Prostate gland (tissue), 2 donors: ENCODE measurements around the gene VWA3A. TPM values are rescaled to one million over a fixed set of nuclear protein-coding genes. Genes with fewer than 3 reads are reported as not detected.
"Not testable (repeated sequence)": the region's sequence is repeated elsewhere in the genome, so short reads cannot be mapped to it uniquely, and the experiment has no call there.

Experiments
- DNase-seq: peaks from one replicate; pipeline ENCODE4 v3.0.0-alpha.2; 2019; ENCODE audit warnings: low spot score
- H3K27ac ChIP-seq, 2 donors: fragments of 200-600 bp; sonication (generic); 2 replicates each; pipeline ENCODE4 v1.5.1; 2017 to 2019
- H3K27me3 ChIP-seq: fragments of 200-600 bp; sonication (generic); replicated peaks from 2 replicates; pipeline ENCODE4 v1.5.1; 2019; ENCODE audit not compliant: insufficient read depth
- H3K36me3 ChIP-seq, 2 donors: fragments of 200-600 bp; sonication (generic); 1 replicate in 1 of 2; 2 replicates in 1 of 2; pipeline versions ENCODE4 v1.5.1 to v1.8.1; 2017 to 2019
- H3K4me1 ChIP-seq: fragments of 200-600 bp; sonication (generic); replicated peaks from 2 replicates; pipeline ENCODE4 v1.5.1; 2019
- H3K4me3 ChIP-seq, 2 donors: fragments of 200-600 bp; sonication (generic); 2 replicates each; pipeline ENCODE4 v1.5.1; 2017 to 2019
- H3K9me3 ChIP-seq: fragments of 200-600 bp; sonication (generic); 2 replicates; pipeline ENCODE4 v1.5.1; 2017
- CTCF ChIP-seq, 4 experiments: fragments of 200-600 bp in 2 of 4; fragments of 450-650 bp in 2 of 4; sonication (generic) in 2 of 4; IDR thresholded peaks; 1 replicate in 3 of 4; 2 replicates in 1 of 4; pipeline ENCODE4 v1.5.1; 2016 to 2019; ENCODE audit warnings: antibody characterized with exemption in 4 of 4, mild to moderate bottlenecking in 2 of 4, moderate library complexity in 2 of 4
- POLR2A ChIP-seq: fragments of 450-650 bp; IDR thresholded peaks from one replicate; pipeline ENCODE4 v1.6.1; 2016; ENCODE audit warnings: antibody characterized with exemption, mild to moderate bottlenecking
- POLR2AphosphoS5 ChIP-seq: sonication (generic); formaldehyde crosslinking; IDR thresholded peaks from one replicate; pipeline ENCODE4 v1.6.1; 2017; ENCODE audit warnings: antibody characterized with exemption
- WGBS: methylation state at CpG from one replicate; pipeline ENCODE4 v1.1.5; 2018; 5-methylcytosine and 5-hydroxymethylcytosine counted together
- intact Hi-C: fragments of 100-400 bp; cut with DNase I; formaldehyde crosslinking; loops from one replicate; pipeline ENCODE4 v1.14.2; 2022
- total RNA-seq, 2 donors: library from RNA; depleted of rRNA; stranded (reverse); fragments of >200 nt; gene quantifications; one replicate each; pipeline ENCODE4 v1.1.0, GENCODE V29; 2016

Gene VWA3A
- total RNA-seq, 2 donors from 2014 or later = 0.41 to 2.5 TPM

DNA sequence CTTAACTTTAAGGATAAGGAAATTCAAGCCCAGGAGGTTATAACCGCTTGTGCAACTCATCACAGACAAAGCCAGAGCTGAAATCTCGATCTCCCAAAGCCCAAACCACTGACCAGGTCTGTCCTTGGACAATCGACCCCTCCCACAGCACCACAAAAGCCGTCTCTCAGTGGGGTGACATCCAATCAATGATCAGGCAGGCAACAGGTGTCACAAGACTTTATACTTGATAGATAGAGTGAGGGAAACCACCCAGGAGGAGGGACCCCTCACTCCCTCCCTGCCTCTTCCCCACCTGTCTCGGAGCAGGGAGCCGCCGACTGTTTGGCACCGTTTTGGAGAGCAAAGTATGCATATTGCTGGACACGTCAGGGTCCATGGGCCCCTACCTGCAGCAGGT is 55.5 kb downstream of the VWA3A start:
- H3K4me3 ChIP-seq = no peak overlapping the region
- intact Hi-C loops = no loop called here
- H3K36me3 ChIP-seq = no peaks in the 10 kb centered on the region
- 60% methylated on average over 9 of the region's 9 CpGs for WGBS
- no peak for DNase-seq
- H3K9me3 ChIP-seq = no peaks in the 10 kb centered on the region
- H3K27ac ChIP-seq = no peak overlapping the region
- H3K4me1 ChIP-seq = no peaks in the 10 kb centered on the region
- no peaks in the 10 kb centered on the region for H3K27me3 ChIP-seq
- TF ChIP-seq POLR2AphosphoS5 (no peak), CTCF (IDR thresholded peaks at IDR 0.05) (no peak), POLR2A (no peak)

DNA sequence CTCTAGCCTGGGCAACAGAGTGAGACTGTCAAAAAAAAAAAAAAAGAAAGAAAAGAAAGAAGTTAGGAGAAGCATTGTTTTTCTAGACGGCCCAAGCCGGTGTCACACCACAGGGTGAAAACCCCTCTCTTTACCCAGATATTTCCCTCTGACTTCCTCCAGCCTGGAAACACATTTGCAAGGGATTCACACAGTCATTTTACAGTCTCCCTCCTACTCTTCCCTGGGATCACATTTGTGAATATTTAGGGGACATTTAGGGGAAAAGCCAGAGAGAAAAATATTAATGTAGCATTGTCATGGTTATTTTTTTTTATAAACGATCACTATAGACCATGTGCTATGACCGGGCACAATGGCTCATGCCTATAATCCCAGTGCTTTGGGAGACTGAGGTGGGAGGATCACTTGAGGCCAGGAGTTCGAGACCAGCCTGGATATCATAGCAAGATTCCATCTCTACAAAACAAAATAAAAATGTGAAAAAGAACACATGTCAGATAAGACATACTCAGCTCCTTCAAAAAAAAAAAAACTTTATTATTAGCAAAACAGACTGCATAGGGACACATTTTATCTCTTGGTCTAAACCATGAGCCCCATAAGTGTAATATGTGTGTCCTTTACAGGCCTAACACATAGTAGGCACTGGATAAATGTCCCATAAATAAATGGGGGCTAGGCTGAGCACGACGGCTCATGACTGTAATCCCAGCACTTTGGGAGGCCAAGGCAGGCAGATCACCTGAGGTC is 59.1 kb downstream of the VWA3A start:
- Histone ChIP-seq H3K9me3 (no peaks in the 10 kb centered on the region), H3K27ac (no peak overlapping the region), H3K4me3 (no peak overlapping the region), H3K27me3 (no peaks in the 10 kb centered on the region), H3K36me3 (no peaks in the 10 kb centered on the region), H3K4me1 (no peaks in the 10 kb centered on the region)
- WGBS = 75% methylated on average over 7 of the region's 7 CpGs
- TF ChIP-seq CTCF (IDR thresholded peaks at IDR 0.05) (no peak), POLR2A (no peak), POLR2AphosphoS5 (no peak)
- intact Hi-C loops = no loop called here
- no peak for DNase-seq

GRCh38 chr16:22152316-22152715 is 60.0 kb downstream of the VWA3A start:
- Histone ChIP-seq H3K27me3 (no peaks in the 10 kb centered on the region), H3K4me1 (no peaks in the 10 kb centered on the region), H3K36me3 (no peaks in the 10 kb centered on the region), H3K4me3 (no peak overlapping the region), H3K9me3 (no peaks in the 10 kb centered on the region), H3K27ac (no peak overlapping the region)
- no peak for TF ChIP-seq POLR2A
- TF ChIP-seq POLR2AphosphoS5 = no peak
- TF ChIP-seq CTCF (IDR thresholded peaks at IDR 0.05) = no peak
- DNase-seq = no peak
- WGBS = 90% methylated on average over 11 of the region's 11 CpGs
- intact Hi-C loops = no loop called here

DNA sequence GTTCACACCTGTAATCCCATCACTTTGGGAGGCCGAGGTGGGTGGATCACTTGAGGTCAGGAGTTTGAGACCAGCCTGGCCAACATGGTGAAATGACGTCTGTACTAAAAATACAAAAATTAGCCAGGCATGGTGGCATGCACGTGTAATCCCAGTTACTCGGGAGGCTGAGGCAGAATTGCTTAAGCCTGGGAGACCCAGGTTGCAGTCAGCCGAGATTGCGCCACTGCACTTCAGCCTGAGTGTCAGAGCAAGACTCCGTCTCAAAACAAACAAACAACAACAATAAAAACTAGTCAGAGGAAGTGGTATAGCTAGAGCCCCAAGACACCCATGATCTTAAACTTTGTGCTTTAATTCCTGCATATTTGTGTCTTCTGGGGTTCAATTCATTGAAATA is 60.7 kb downstream of the VWA3A start:
- H3K27me3 ChIP-seq, H3K4me3 ChIP-seq, H3K27ac ChIP-seq, intact Hi-C loops, H3K36me3 ChIP-seq, H3K9me3 ChIP-seq, H3K4me1 ChIP-seq, DNase-seq: not testable (repeated sequence)
- WGBS = 68% methylated on average over 7 of the region's 7 CpGs

DNA sequence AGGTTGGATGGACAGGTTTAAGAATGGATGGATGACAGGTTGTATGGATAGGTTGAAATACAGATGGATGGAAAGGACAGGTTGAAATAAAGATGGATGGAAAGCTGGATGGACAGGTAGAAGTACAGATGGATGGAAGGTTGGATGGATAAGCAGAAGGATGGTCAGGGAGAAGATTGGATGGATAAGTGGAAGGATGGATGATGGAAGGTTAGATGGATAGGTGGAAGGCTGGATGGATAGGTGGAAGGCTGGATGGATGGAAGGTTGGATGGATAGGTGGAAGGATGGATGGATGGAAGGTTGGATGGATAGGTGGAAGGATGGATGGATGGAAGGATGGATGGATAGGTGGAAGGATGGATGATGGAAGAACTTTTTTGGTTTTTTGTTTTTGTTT is 69.1 kb downstream of the VWA3A start:
- no peaks in the 10 kb centered on the region for H3K36me3 ChIP-seq
- TF ChIP-seq POLR2A (no peak), POLR2AphosphoS5 (no peak), CTCF (IDR thresholded peaks at IDR 0.05) (no peak)
- H3K9me3 ChIP-seq = no peaks in the 10 kb centered on the region
- no peak overlapping the region for H3K4me3 ChIP-seq
- DNase-seq = no peak
- no peaks in the 10 kb centered on the region for H3K4me1 ChIP-seq
- H3K27me3 ChIP-seq = no peaks in the 10 kb centered on the region
- H3K27ac ChIP-seq = no peak overlapping the region
- intact Hi-C loops = no loop called here
